Measurements from ENCODE around the gene C5orf15.
A peak's percentile ranks its signal among the peaks of the same experiment; 100 is the strongest.

C5orf15 gene

GRCh38 chr5:134000696-134001453, 32.5 kb upstream of the C5orf15 start:
- Histone ChIP-seq H3K4me3 (replicated peaks; ENCODE audit: low read depth, low read length) (no peak overlapping the region), H3K27me3 (replicated peaks; ENCODE audit: control insufficient read depth, insufficient read depth, low read length) (no peaks in the 10 kb centered on the region), H3K36me3 (ENCODE audit: control insufficient read depth, insufficient read depth, low read length) (peaks cover 9% of the 10 kb centered on the region)
- DNase-seq (ENCODE audit: extremely low read depth, insufficient read length) = no peak
- TF ChIP-seq, protein P1, sequence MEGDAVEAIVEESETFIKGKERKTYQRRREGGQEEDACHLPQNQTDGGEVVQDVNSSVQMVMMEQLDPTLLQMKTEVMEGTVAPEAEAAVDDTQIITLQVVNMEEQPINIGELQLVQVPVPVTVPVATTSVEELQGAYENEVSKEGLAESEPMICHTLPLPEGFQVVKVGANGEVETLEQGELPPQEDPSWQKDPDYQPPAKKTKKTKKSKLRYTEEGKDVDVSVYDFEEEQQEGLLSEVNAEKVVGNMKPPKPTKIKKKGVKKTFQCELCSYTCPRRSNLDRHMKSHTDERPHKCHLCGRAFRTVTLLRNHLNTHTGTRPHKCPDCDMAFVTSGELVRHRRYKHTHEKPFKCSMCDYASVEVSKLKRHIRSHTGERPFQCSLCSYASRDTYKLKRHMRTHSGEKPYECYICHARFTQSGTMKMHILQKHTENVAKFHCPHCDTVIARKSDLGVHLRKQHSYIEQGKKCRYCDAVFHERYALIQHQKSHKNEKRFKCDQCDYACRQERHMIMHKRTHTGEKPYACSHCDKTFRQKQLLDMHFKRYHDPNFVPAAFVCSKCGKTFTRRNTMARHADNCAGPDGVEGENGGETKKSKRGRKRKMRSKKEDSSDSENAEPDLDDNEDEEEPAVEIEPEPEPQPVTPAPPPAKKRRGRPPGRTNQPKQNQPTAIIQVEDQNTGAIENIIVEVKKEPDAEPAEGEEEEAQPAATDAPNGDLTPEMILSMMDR (IDR thresholded peaks at IDR 0.05; ENCODE audit: insufficient read depth, low read length, poor library complexity, severe bottlenecking) = no peak

DNA sequence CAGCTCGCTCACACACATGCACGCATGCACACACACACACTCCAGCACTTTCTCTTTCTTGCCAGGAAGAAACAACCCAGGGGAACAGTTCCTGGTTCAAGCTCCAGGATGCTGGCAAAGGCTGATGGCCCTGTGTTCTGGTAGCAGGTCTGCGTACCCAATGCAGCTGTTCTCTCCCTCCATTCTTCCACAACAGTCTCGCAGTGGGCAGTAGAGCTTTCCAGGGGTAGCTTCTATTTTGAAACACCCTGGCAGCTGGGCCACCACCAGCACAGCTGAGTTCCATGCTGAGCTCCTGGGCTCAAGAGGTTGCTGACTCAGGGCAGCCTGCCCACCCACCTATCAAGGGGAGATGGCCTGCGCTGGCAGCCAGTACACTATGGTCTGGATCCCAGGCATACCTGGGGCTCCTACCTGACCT, 31.7 kb upstream of the C5orf15 start:
- TF ChIP-seq, protein P1 (IDR thresholded peaks at IDR 0.05; ENCODE audit: insufficient read depth, low read length, poor library complexity, severe bottlenecking) = no peak
- Histone ChIP-seq H3K4me3 (replicated peaks; ENCODE audit: low read depth, low read length) (no peak overlapping the region), H3K27me3 (replicated peaks; ENCODE audit: control insufficient read depth, insufficient read depth, low read length) (no peaks in the 10 kb centered on the region), H3K36me3 (ENCODE audit: control insufficient read depth, insufficient read depth, low read length) (peaks cover 9% of the 10 kb centered on the region)
- DNase-seq (ENCODE audit: extremely low read depth, insufficient read length) = no peak

GRCh38 chr5:133998807-133999206, 30.4 kb upstream of the C5orf15 start:
- peaks cover 9% of the 10 kb centered on the region for H3K36me3 ChIP-seq (ENCODE audit: control insufficient read depth, insufficient read depth, low read length)
- no peak overlapping the region for H3K4me3 ChIP-seq (replicated peaks; ENCODE audit: low read depth, low read length)
- no peaks in the 10 kb centered on the region for H3K27me3 ChIP-seq (replicated peaks; ENCODE audit: control insufficient read depth, insufficient read depth, low read length)
- DNase-seq (ENCODE audit: extremely low read depth, insufficient read length) = no peak
- TF ChIP-seq, protein P1 (IDR thresholded peaks at IDR 0.05; ENCODE audit: insufficient read depth, low read length, poor library complexity, severe bottlenecking) = no peak

DNA sequence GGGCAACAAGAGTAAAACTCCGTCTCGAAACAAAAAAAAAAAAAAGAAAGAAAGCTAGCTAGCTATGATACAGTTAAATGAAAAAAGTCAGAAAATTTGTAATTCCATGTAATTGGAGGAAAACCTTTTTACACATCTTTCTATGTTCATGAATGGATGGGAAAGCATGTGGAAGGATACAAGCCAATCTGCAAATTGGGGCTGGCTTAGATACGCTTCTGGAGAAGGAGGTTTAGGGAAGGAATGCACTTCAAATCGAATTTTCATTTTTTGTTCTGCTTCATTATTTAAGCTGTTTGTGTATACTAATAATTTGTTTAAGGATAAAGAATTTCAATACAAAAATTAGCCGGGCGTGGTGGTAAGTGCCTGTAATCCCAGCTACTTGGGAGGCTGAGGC, 29.6 kb upstream of the C5orf15 start:
- Histone ChIP-seq H3K4me3 (replicated peaks; ENCODE audit: low read depth, low read length) (no peak overlapping the region), H3K36me3 (ENCODE audit: control insufficient read depth, insufficient read depth, low read length) (peaks cover 9% of the 10 kb centered on the region), H3K27me3 (replicated peaks; ENCODE audit: control insufficient read depth, insufficient read depth, low read length) (no peaks in the 10 kb centered on the region)
- TF ChIP-seq, protein P1 (IDR thresholded peaks at IDR 0.05; ENCODE audit: insufficient read depth, low read length, poor library complexity, severe bottlenecking) = no peak
- DNase-seq (ENCODE audit: extremely low read depth, insufficient read length) = no peak

GRCh38 chr5:133996683-133997252, 28.3 kb upstream of the C5orf15 start:
- DNase-seq (ENCODE audit: extremely low read depth, insufficient read length) = no peak
- Histone ChIP-seq H3K4me3 (replicated peaks; ENCODE audit: low read depth, low read length) (no peak overlapping the region), H3K27me3 (replicated peaks; ENCODE audit: control insufficient read depth, insufficient read depth, low read length) (no peaks in the 10 kb centered on the region), H3K36me3 (ENCODE audit: control insufficient read depth, insufficient read depth, low read length) (peaks cover 10% of the 10 kb centered on the region)
- TF ChIP-seq, protein P1 (IDR thresholded peaks at IDR 0.05; ENCODE audit: insufficient read depth, low read length, poor library complexity, severe bottlenecking) = peak; percentile 59
